OCI-LY7 (cell line): Measurements from ENCODE around the gene TRABD2B. TPM values are rescaled to one million over a fixed set of nuclear protein-coding genes. Genes with fewer than 3 reads are reported as not detected.

Source experiments
- BruUV-seq: library from RNA; stranded (reverse); fragments of 400-500 nt; replicated peaks from 2 replicates; lab custom pipeline; 2021; lab: Mats Ljungman, UMichigan
- CTCF ChIA-PET: fragments of 300-600 bp; sonication (Branson Sonifier 250); formaldehyde crosslinking; loops from one replicate; lab custom pipeline; 2022; ENCODE audit warnings: antibody characterized with exemption; ENCODE audit not compliant: unreplicated experiment; lab: Charles Lee
- POLR2A ChIA-PET: fragments of 300-600 bp; sonication (Branson Sonifier 250); formaldehyde crosslinking; loops from one replicate; lab custom pipeline; 2022; ENCODE audit warnings: antibody characterized with exemption; lab: Charles Lee
- DNase-seq: peaks from one replicate; pipeline ENCODE4 v3.0.0-alpha.2; 2015; ENCODE audit warnings: low spot score
- H2AFZ ChIP-seq: fragments of 200-600 bp; sonication (generic), shearing (Covaris generic); 2 replicates; pipeline ENCODE4 v1.6.1; 2014; ENCODE audit warnings: mild to moderate bottlenecking, antibody characterized with exemption, low read length, moderate library complexity
- H3K27ac ChIP-seq: fragments of 200-600 bp; sonication (generic); 2 replicates; pipeline ENCODE4 v1.5.1; 2014; ENCODE audit warnings: mixed run types, low read depth, mild to moderate bottlenecking, moderate library complexity, low read length, inconsistent platforms; ENCODE audit not compliant: poor library complexity, severe bottlenecking
- H3K36me3 ChIP-seq: fragments of 200-600 bp; sonication (generic); 2 replicates; pipeline ENCODE4 v1.6.1; 2014; ENCODE audit warnings: mild to moderate bottlenecking, antibody characterized with exemption, low read length, moderate library complexity, mixed read lengths; ENCODE audit not compliant: insufficient read depth
- H3K4me1 ChIP-seq: fragments of 200-600 bp; sonication (generic); 2 replicates; pipeline ENCODE4 v1.5.1; 2014; ENCODE audit warnings: mild to moderate bottlenecking, low read length; ENCODE audit not compliant: insufficient read depth, poor library complexity, severe bottlenecking
- H3K4me2 ChIP-seq: fragments of 200-600 bp; sonication (generic); 2 replicates; pipeline ENCODE4 v1.6.1; 2014; ENCODE audit warnings: mild to moderate bottlenecking, low read length
- H3K4me3 ChIP-seq: fragments of 200-600 bp; sonication (generic); 2 replicates; pipeline ENCODE4 v1.5.1; 2014; ENCODE audit warnings: mild to moderate bottlenecking, low read depth, low read length; ENCODE audit not compliant: poor library complexity, severe bottlenecking
- H3K79me2 ChIP-seq: fragments of 200-600 bp; sonication (generic); 2 replicates; pipeline ENCODE4 v1.6.1; 2016; ENCODE audit warnings: low read depth, mild to moderate bottlenecking, low read length, moderate library complexity, mixed read lengths; ENCODE audit not compliant: insufficient read depth
- H3K9me2 ChIP-seq: fragments of 200-600 bp; sonication (generic); 2 replicates; pipeline ENCODE4 v1.6.1; 2016; ENCODE audit warnings: mild to moderate bottlenecking, low read length, mixed read lengths; ENCODE audit not compliant: insufficient read depth
- H3K9me3 ChIP-seq: fragments of 200-600 bp; sonication (generic); 2 replicates; pipeline ENCODE4 v1.6.1; 2014; ENCODE audit warnings: mild to moderate bottlenecking, mixed run types, low read length, mixed read lengths
- H4K20me1 ChIP-seq: fragments of 200-600 bp; sonication (generic); 2 replicates; pipeline ENCODE4 v1.6.1; 2014; ENCODE audit warnings: mild to moderate bottlenecking, antibody characterized with exemption, low read length, moderate library complexity, mixed read lengths; ENCODE audit not compliant: insufficient read depth
- EZH2phosphoT487 ChIP-seq: fragments of 200-600 bp; sonication (generic); IDR thresholded peaks from 2 replicates; pipeline ENCODE4 v1.6.1; 2018; ENCODE audit warnings: low read depth, borderline replicate concordance, mild to moderate bottlenecking, mixed run types, antibody characterized with exemption, low read length, moderate library complexity, mixed read lengths
- intact Hi-C: fragments of 100-400 bp; cut with micrococcal nuclease; formaldehyde crosslinking; loops from one replicate; pipeline ENCODE4 v1.10.0; 2022; ENCODE audit not compliant: unreplicated experiment
- total RNA-seq, 2 experiments: library from RNA; depleted of rRNA in 1 of 2; stranded (reverse); fragments of >200 nt in 1 of 2; shearing (Covaris generic) in 1 of 2; gene quantifications; 2 replicates each; pipeline ENCODE4 v1.2.3, GENCODE V29; 2014 to 2022
- TF ChIP-seq, protein P1 (sequence below): fragments of 200-600 bp; sonication (generic); conservative IDR thresholded peaks from 2 replicates; pipeline ENCODE4 v1.5.1; 2014; ENCODE audit warnings: mild to moderate bottlenecking, antibody characterized with exemption, low read length, moderate library complexity, mixed read lengths

Gene TRABD2B
- total RNA-seq, 2 experiments from 2014 or later, result not detected

DNA sequence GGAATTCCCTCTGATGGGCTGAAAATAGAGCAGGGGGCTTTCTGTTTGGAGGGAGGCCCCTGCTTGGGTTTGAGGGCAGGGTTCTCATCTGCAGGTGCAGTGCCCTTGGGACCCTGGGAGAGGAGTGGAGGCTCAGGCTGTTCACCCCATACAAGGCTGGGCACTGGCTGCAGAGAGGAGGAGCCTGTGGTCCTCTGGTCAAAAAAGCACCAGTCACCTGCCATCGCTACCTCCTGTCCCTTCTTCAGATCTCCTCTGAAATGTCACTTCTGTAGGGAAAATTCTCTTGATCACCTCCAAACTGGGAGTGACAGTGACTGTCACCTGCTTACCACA, 108.9 kb downstream of the TRABD2B start:
- POLR2A ChIA-PET, result no interaction called here
- CTCF ChIA-PET, result no interaction called here
- no peak for TF ChIP-seq EZH2phosphoT487
- TF ChIP-seq, protein P1, sequence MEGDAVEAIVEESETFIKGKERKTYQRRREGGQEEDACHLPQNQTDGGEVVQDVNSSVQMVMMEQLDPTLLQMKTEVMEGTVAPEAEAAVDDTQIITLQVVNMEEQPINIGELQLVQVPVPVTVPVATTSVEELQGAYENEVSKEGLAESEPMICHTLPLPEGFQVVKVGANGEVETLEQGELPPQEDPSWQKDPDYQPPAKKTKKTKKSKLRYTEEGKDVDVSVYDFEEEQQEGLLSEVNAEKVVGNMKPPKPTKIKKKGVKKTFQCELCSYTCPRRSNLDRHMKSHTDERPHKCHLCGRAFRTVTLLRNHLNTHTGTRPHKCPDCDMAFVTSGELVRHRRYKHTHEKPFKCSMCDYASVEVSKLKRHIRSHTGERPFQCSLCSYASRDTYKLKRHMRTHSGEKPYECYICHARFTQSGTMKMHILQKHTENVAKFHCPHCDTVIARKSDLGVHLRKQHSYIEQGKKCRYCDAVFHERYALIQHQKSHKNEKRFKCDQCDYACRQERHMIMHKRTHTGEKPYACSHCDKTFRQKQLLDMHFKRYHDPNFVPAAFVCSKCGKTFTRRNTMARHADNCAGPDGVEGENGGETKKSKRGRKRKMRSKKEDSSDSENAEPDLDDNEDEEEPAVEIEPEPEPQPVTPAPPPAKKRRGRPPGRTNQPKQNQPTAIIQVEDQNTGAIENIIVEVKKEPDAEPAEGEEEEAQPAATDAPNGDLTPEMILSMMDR, result no peak
- Histone ChIP-seq H4K20me1 (no peaks in the 10 kb centered on the region), H3K9me2 (no peaks in the 10 kb centered on the region), H3K79me2 (no peaks in the 10 kb centered on the region), H3K4me2 (no peak overlapping the region), H3K27ac (no peak overlapping the region), H3K36me3 (no peaks in the 10 kb centered on the region), H3K4me1 (no peaks in the 10 kb centered on the region), H2AFZ (no peak overlapping the region), H3K4me3 (no peak overlapping the region), H3K9me3 (no peaks in the 10 kb centered on the region)
- no TSS peak for BruUV-seq
- no peak for DNase-seq
- intact Hi-C loops, result no loop called here

DNA sequence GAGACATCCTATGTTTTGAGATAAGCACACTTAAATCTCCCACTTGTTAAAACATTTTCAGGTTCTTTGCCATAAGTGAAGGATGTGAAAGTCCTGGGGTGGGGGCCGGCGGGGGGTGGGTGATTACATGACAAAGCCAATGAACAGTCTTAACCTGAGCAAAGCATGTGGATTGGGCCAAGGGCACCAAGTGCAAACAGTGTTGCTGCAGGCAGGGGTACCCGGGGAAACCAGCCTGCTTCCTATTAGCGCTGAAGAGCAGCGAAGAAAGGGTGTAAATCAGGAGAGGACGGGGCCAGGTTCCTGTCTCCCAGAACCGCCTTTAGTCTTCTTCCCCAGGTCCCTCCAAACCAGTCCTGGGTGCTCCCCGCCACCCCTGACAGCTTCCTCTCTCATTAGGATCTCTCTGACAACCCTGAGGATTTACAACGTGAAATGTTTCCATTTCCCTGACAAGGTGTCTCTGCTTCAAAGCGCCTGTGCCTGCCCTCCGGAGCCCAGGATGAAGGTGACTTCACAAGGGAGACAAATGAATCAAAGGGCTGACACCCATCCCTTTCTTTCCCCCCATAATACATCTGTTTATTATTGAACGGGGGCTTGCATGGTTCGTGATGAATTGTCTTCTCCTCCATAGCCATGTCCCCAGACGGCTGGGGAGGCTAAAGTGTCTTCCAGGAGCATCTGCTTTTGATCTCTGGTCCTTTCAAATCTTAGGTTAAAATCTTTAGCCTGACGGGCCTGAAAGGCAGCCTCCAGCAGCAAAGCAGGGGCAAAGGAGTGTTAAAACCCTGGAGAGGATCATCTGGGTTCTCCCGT, 109.5 kb downstream of the TRABD2B start:
- Histone ChIP-seq H3K36me3 (no peaks in the 10 kb centered on the region), H3K4me1 (no peaks in the 10 kb centered on the region), H4K20me1 (no peaks in the 10 kb centered on the region), H3K4me2 (no peak overlapping the region), H3K9me3 (no peaks in the 10 kb centered on the region), H3K79me2 (no peaks in the 10 kb centered on the region), H3K4me3 (no peak overlapping the region), H2AFZ (no peak overlapping the region), H3K9me2 (no peaks in the 10 kb centered on the region), H3K27ac (no peak overlapping the region)
- ChIA-PET POLR2A (no interaction called here), CTCF (no interaction called here)
- BruUV-seq, result no TSS peak
- TF ChIP-seq, protein P1, result no peak
- no peak for TF ChIP-seq EZH2phosphoT487
- DNase-seq, result no peak
- intact Hi-C loops, result no loop called here

DNA sequence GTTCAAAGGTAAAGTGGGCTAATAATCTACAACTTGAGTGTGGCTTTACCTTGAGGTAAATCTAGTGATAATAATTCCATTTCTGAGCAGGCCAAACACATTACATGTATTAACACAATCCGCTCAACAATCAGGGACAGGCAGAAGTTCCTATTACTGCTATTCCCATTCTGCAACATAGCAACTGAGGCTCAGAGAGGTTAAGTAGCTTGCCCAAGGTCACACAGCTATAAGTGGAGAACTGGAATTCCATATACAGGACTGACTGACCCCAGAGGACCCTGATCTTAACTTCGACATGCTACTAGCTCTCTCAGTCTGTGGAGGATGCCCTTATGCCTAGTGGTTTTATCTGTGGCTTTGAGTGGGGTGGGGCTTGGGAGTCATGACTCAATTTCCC, 110.1 kb downstream of the TRABD2B start:
- H3K4me2 ChIP-seq, result no peak overlapping the region
- no peak overlapping the region for H3K27ac ChIP-seq
- no peaks in the 10 kb centered on the region for H3K9me2 ChIP-seq
- no peaks in the 10 kb centered on the region for H3K79me2 ChIP-seq
- H4K20me1 ChIP-seq, result no peaks in the 10 kb centered on the region
- no peaks in the 10 kb centered on the region for H3K4me1 ChIP-seq
- no peaks in the 10 kb centered on the region for H3K9me3 ChIP-seq
- H3K36me3 ChIP-seq, result no peaks in the 10 kb centered on the region
- DNase-seq, result no peak
- no peak overlapping the region for H3K4me3 ChIP-seq
- TF ChIP-seq EZH2phosphoT487, result no peak
- TF ChIP-seq, protein P1, result no peak
- CTCF ChIA-PET, result no interaction called here
- POLR2A ChIA-PET, result no interaction called here
- no TSS peak for BruUV-seq
- intact Hi-C loops, result no loop called here
- no peak overlapping the region for H2AFZ ChIP-seq
